SK-N-MC (cell line): Measurements from ENCODE around the gene NELFCD.

ENCODE experiments used
- DNase-seq: peaks from one replicate; pipeline ENCODE4 v3.0.0-alpha.2; 2011; ENCODE audit warnings: low read depth, low spot score
- H3K27ac ChIP-seq: fragments of 200-600 bp; sonication (generic); 2 replicates; pipeline ENCODE4 v1.5.1; 2016; ENCODE audit warnings: mixed run types
- H3K36me3 ChIP-seq: fragments of 200-600 bp; sonication (generic); 2 replicates; pipeline ENCODE4 v1.6.1; 2017; ENCODE audit warnings: antibody characterized with exemption, low read length, mixed read lengths; ENCODE audit not compliant: insufficient read depth
- H3K4me3 ChIP-seq: fragments of 200-600 bp; sonication (generic); 2 replicates; pipeline ENCODE4 v1.5.1; 2016
- H3K9ac ChIP-seq: fragments of 200-600 bp; sonication (generic); 2 replicates; pipeline ENCODE4 v1.8.0; 2017; ENCODE audit warnings: mixed run types, mixed read lengths; ENCODE audit not compliant: insufficient read length
- H3K9me3 ChIP-seq: fragments of 200-600 bp; sonication (generic); 2 replicates; pipeline ENCODE4 v1.6.1; 2017; ENCODE audit warnings: low read depth, mild to moderate bottlenecking, antibody characterized with exemption, low read length, moderate library complexity, mixed read lengths
- EZH2 ChIP-seq: fragments of 200-600 bp; sonication (generic); IDR thresholded peaks from one replicate; pipeline ENCODE4 v1.6.1; 2017; ENCODE audit warnings: antibody characterized with exemption
- FOXP2 ChIP-seq: optimal IDR thresholded peaks from 2 replicates; pipeline ENCODE3; 2011; ENCODE audit warnings: mild to moderate bottlenecking, moderate library complexity; ENCODE audit not compliant: insufficient read depth; ENCODE audit errors: extremely low read length, control extremely low read depth
- POLR2AphosphoS5 ChIP-seq: IDR thresholded peaks from 2 replicates; pipeline ENCODE4 v1.6.1; 2012; ENCODE audit warnings: mild to moderate bottlenecking, low read depth, low read length, borderline replicate concordance

NELFCD gene

GRCh38 chr20:58988565-58988882 lies 7.5 kb downstream of the NELFCD start:
- no peak for DNase-seq

GRCh38 chr20:58989196-58989595 lies 8.1 kb downstream of the NELFCD start:
- Histone ChIP-seq H3K9ac (no peak overlapping the region), H3K36me3 (peaks cover 92% of the 10 kb centered on the region), H3K4me3 (no peak overlapping the region), H3K9me3 (no peaks in the 10 kb centered on the region), H3K27ac (no peak overlapping the region)
- DNase-seq, result no peak
- no peak for TF ChIP-seq POLR2AphosphoS5
- TF ChIP-seq FOXP2, result no peak
- no peak for TF ChIP-seq EZH2

More at GRCh38 chr20:58988565-58988882, 7.5 kb downstream of the NELFCD start:
- peaks cover 88% of the 10 kb centered on the region for H3K36me3 ChIP-seq
- H3K9ac ChIP-seq, result no peak overlapping the region
- H3K9me3 ChIP-seq, result no peaks in the 10 kb centered on the region
- no peak overlapping the region for H3K4me3 ChIP-seq
- no peak overlapping the region for H3K27ac ChIP-seq
- no peak for TF ChIP-seq EZH2

- Histone ChIP-seq H3K9me3 (no peaks in the 10 kb centered on the region), H3K9ac (no peak overlapping the region), H3K36me3 (peaks cover 98% of the 10 kb centered on the region), H3K27ac (no peak overlapping the region), H3K4me3 (no peak overlapping the region)
- DNase-seq, result no peak
- TF ChIP-seq EZH2, result no peak
- TF ChIP-seq POLR2AphosphoS5, result no peak
- no peak for TF ChIP-seq FOXP2
These were observed 9.8 kb downstream of the NELFCD start for GRCh38 chr20:58990651-58991445.

- Histone ChIP-seq H3K36me3 (peaks cover 93% of the 10 kb centered on the region), H3K9me3 (no peaks in the 10 kb centered on the region), H3K9ac (no peak overlapping the region), H3K27ac (no peak overlapping the region), H3K4me3 (no peak overlapping the region)
- no peak for DNase-seq
- no peak for TF ChIP-seq POLR2AphosphoS5
- TF ChIP-seq EZH2, result no peak
- no peak for TF ChIP-seq FOXP2
These were observed 10.7 kb downstream of the NELFCD start for GRCh38 chr20:58991715-58992114.

GRCh38 chr20:58992911-58993310 lies 11.9 kb downstream of the NELFCD start:
- no peaks in the 10 kb centered on the region for H3K9me3 ChIP-seq
- no peak overlapping the region for H3K9ac ChIP-seq
- TF ChIP-seq POLR2AphosphoS5 (no peak), FOXP2 (no peak), EZH2 (no peak)
- H3K27ac ChIP-seq, result no peak overlapping the region
- peaks cover 81% of the 10 kb centered on the region for H3K36me3 ChIP-seq
- no peak overlapping the region for H3K4me3 ChIP-seq
- DNase-seq, result no peak

- Histone ChIP-seq H3K9ac (no peak overlapping the region), H3K9me3 (no peaks in the 10 kb centered on the region), H3K36me3 (peaks cover 74% of the 10 kb centered on the region), H3K27ac (no peak overlapping the region), H3K4me3 (no peak overlapping the region)
- TF ChIP-seq FOXP2 (no peak), POLR2AphosphoS5 (no peak), EZH2 (no peak)
- no peak for DNase-seq
These were observed 12.5 kb downstream of the NELFCD start for GRCh38 chr20:58993332-58994248.

- Histone ChIP-seq H3K27ac (no peak overlapping the region), H3K4me3 (no peak overlapping the region), H3K36me3 (peaks cover 64% of the 10 kb centered on the region), H3K9me3 (no peaks in the 10 kb centered on the region), H3K9ac (no peak overlapping the region)
- DNase-seq, result no peak
- no peak for TF ChIP-seq EZH2
- no peak for TF ChIP-seq POLR2AphosphoS5
These were observed 13.5 kb downstream of the NELFCD start for GRCh38 chr20:58994390-58995159.

GRCh38 chr20:58995461-58996225 lies 14.6 kb downstream of the NELFCD start:
- no peaks in the 10 kb centered on the region for H3K9me3 ChIP-seq
- H3K9ac ChIP-seq, result no peak overlapping the region
- no peak for DNase-seq
- TF ChIP-seq EZH2, result no peak
- no peak for TF ChIP-seq POLR2AphosphoS5
- TF ChIP-seq FOXP2, result no peak
- peaks cover 53% of the 10 kb centered on the region for H3K36me3 ChIP-seq
- H3K4me3 ChIP-seq, result no peak overlapping the region
- H3K27ac ChIP-seq, result no peak overlapping the region
